ENCODE data around the gene ENAH.

The ENAH gene

DNA sequence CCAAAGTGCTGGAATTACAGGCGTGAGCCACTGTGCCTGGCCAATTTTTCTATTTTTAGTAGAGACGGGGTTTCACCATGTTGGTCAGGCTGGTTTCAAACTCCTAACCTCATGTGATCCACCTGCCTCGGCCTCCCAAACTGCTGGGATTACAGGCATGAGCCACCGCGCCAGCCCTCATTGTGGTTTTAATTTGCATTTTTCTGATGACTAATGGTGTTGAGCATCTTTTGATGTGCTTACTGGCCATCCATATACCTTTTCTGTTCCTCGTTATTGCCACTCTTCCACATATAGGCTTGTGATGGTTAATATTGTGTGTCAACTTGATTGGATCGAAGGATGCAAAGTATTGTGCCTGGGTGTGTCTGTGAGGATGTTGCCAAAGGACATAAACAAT, 17.4 kb upstream of the ENAH start:
- TF ChIP-seq EZH2phosphoT487 (IDR thresholded peaks at IDR 0.05; ENCODE audit: low read depth) (no peak), CTCF (IDR thresholded peaks at IDR 0.05; ENCODE audit: low read depth, low read length) (no peak)
- Histone ChIP-seq H3K79me2 (ENCODE audit: low read length) (no peaks in the 10 kb centered on the region), H2AFZ (ENCODE audit: low read depth, low read length) (no peak overlapping the region), H3K4me2 (ENCODE audit: low read length) (no peak overlapping the region), H3K9me3 (ENCODE audit: insufficient read depth, low read length) (no peaks in the 10 kb centered on the region), H3K9ac (ENCODE audit: low read length) (no peak overlapping the region), H3K36me3 (replicated peaks; ENCODE audit: low read depth, low read length) (no peaks in the 10 kb centered on the region), H3K27ac (ENCODE audit: low read length) (no peak overlapping the region), H3K27me3 (ENCODE audit: low read depth, low read length) (peaks cover 5% of the 10 kb centered on the region; the same call in 1 of the 2 replicates), H3K4me3 (ENCODE audit: low read length) (no peak overlapping the region), H4K20me1 (ENCODE audit: insufficient read depth, low read length) (no peaks in the 10 kb centered on the region), H3K4me1 (ENCODE audit: low read length) (no peaks in the 10 kb centered on the region)

DNA sequence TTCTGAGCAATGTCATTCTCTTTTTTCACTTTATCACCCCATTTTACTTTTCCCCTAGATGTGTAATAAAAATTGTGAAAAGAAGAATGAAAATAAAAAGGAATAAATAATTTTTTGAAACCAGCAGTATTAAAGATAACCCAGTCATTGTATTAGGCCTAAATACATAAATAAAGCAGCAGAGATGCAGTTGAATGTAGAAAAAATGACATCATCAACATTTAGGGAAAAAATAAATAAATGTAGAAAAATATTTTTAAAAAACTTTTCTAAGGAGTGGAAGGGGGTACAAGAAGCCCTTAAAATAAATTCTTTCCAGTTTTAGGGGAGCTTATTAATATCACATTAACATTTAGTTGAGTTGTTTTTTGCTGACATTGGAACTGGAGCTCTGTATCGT, 15.3 kb upstream of the ENAH start:
- 0 out of 2 replicates have a peak, but pooled peaks cover 2% of the 10 kb centered on the region for H3K27me3 ChIP-seq (ENCODE audit: low read depth, low read length)
- no peak overlapping the region for H3K4me2 ChIP-seq (ENCODE audit: low read length)
- no peak for TF ChIP-seq EZH2phosphoT487 (IDR thresholded peaks at IDR 0.05; ENCODE audit: low read depth)
- TF ChIP-seq CTCF (IDR thresholded peaks at IDR 0.05; ENCODE audit: low read depth, low read length), result no peak
- no peak overlapping the region for H2AFZ ChIP-seq (ENCODE audit: low read depth, low read length)
- H3K79me2 ChIP-seq (ENCODE audit: low read length), result no peaks in the 10 kb centered on the region
- H3K9ac ChIP-seq (ENCODE audit: low read length), result no peak overlapping the region
- H3K36me3 ChIP-seq (replicated peaks; ENCODE audit: low read depth, low read length), result no peaks in the 10 kb centered on the region
- H3K4me1 ChIP-seq (ENCODE audit: low read length), result no peaks in the 10 kb centered on the region
- H3K27ac ChIP-seq (ENCODE audit: low read length), result no peak overlapping the region
- H4K20me1 ChIP-seq (ENCODE audit: insufficient read depth, low read length), result no peaks in the 10 kb centered on the region
- H3K4me3 ChIP-seq (ENCODE audit: low read length), result no peak overlapping the region
- H3K9me3 ChIP-seq (ENCODE audit: insufficient read depth, low read length), result no peaks in the 10 kb centered on the region

DNA sequence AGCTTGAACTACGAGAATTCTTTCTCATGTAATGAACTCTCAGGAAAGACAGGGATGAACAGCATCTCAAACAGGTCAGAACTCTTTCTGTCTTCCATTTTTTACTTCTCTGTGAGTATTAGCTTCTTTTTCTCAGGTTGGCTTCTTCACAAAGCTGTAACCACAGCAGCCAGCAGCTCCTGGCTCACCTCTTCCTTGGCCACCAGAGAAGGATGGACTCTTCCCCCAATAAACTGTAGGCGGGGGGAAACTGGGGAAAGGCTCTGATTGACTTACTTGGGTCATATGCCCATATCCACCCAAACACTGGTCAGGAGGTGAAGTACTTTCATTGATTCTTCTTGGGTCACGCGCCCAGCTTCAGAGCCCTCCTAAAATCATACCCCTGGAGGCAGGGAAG, 14.4 kb upstream of the ENAH start:
- no peak overlapping the region for H2AFZ ChIP-seq (ENCODE audit: low read depth, low read length)
- H3K4me2 ChIP-seq (ENCODE audit: low read length), result no peak overlapping the region
- TF ChIP-seq EZH2phosphoT487 (IDR thresholded peaks at IDR 0.05; ENCODE audit: low read depth) (no peak), CTCF (IDR thresholded peaks at IDR 0.05; ENCODE audit: low read depth, low read length) (no peak)
- no peak overlapping the region for H3K27ac ChIP-seq (ENCODE audit: low read length)
- H3K27me3 ChIP-seq (ENCODE audit: low read depth, low read length), result 0 out of 2 replicates have a peak, but pooled peaks cover 2% of the 10 kb centered on the region
- H3K79me2 ChIP-seq (ENCODE audit: low read length), result no peaks in the 10 kb centered on the region
- H3K4me3 ChIP-seq (ENCODE audit: low read length), result no peak overlapping the region
- no peaks in the 10 kb centered on the region for H3K9me3 ChIP-seq (ENCODE audit: insufficient read depth, low read length)
- H3K9ac ChIP-seq (ENCODE audit: low read length), result no peak overlapping the region
- H4K20me1 ChIP-seq (ENCODE audit: insufficient read depth, low read length), result no peaks in the 10 kb centered on the region
- no peaks in the 10 kb centered on the region for H3K4me1 ChIP-seq (ENCODE audit: low read length)
- no peaks in the 10 kb centered on the region for H3K36me3 ChIP-seq (replicated peaks; ENCODE audit: low read depth, low read length)

GRCh38 chr1:225666495-225666894, 13.6 kb upstream of the ENAH start:
- Histone ChIP-seq H3K9me3 (ENCODE audit: insufficient read depth, low read length) (no peaks in the 10 kb centered on the region), H3K9ac (ENCODE audit: low read length) (no peak overlapping the region), H3K4me3 (ENCODE audit: low read length) (no peak overlapping the region), H3K4me2 (ENCODE audit: low read length) (no peak overlapping the region), H3K4me1 (ENCODE audit: low read length) (no peaks in the 10 kb centered on the region), H4K20me1 (ENCODE audit: insufficient read depth, low read length) (no peaks in the 10 kb centered on the region), H2AFZ (ENCODE audit: low read depth, low read length) (no peak overlapping the region), H3K36me3 (replicated peaks; ENCODE audit: low read depth, low read length) (no peaks in the 10 kb centered on the region), H3K27me3 (ENCODE audit: low read depth, low read length) (0 out of 2 replicates have a peak, but pooled peaks cover 2% of the 10 kb centered on the region), H3K27ac (ENCODE audit: low read length) (no peak overlapping the region), H3K79me2 (ENCODE audit: low read length) (no peaks in the 10 kb centered on the region)
- TF ChIP-seq EZH2phosphoT487 (IDR thresholded peaks at IDR 0.05; ENCODE audit: low read depth) (no peak), CTCF (IDR thresholded peaks at IDR 0.05; ENCODE audit: low read depth, low read length) (no peak)
